GM19395 (cell line): ENCODE measurements around the gene SLC49A4.

Experiments used
- ATAC-seq: cut with Tn5 transposase; IDR thresholded peaks from one replicate; pipeline ENCODE4 v1.9.1; 2021; ENCODE audit warnings: mild to moderate bottlenecking, moderate library complexity; ENCODE audit not compliant: unreplicated experiment

The SLC49A4 gene

GRCh38 chr3:122898298-122898697, 103.4 kb downstream of the SLC49A4 start:
- ATAC-seq: no peak

GRCh38 chr3:122902326-122902725, 107.5 kb downstream of the SLC49A4 start:
- no peak for ATAC-seq

DNA sequence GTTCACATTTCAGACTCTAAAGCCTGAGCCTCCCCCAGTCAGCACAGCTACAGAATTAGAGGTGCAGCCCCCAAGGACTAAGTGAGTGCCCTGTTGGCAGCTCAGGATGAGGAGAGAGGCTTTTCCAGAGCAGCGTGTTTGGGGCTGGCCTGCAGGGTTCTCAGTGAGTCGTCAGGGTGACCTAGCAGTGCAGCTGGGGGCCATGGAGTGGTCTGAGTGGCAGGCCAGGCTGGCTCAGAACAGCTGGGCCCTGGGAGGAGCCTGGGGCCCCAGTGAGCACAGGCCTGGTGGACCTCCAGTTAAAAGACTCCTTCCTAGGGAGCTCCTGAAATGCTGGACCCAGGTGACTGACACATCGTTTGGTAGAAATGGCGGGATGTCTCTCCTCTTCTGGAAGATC, 108.3 kb downstream of the SLC49A4 start:
- ATAC-seq: no peak

DNA sequence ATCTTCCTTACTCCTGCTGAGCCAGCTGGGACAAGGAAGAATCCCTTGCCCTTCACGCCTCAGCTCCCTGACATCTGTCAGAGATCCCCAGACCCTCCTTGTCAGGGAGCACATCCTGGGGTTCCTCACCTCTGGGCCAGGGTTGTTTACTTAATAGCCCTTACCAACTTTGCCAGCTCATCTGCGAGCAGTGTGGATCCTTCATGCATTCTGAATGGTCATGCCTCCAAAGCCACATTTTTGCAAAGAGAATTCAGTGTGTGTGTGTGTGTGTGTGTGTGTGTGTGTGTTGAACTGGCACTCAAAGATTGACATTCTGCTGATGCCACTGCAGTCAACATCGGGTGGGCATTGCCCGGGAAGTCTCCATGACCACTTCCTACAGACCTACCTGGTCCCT, 112.6 kb downstream of the SLC49A4 start:
- no peak for ATAC-seq

GRCh38 chr3:122908251-122908650, 113.4 kb downstream of the SLC49A4 start:
- ATAC-seq: no peak

DNA sequence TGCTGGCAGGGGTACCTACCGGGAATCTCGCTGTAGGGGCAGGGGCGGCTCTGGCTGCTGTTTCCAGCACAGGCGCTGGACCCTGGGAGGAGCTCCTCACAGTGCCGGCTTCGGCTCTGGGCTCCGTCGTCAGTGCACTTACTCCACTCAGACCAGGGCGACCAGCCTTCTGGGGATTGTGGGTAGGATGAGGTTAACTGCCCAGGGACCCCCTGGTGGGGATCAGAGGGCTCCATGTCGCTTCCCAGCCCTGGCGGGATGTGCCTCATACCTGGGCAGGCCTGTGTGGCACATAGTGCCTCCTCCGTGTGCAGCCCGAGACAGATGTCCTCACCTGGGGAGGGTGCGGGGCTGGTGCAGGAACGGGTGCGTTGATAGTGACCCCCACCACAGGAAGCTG, 117.0 kb downstream of the SLC49A4 start:
- no peak for ATAC-seq

DNA sequence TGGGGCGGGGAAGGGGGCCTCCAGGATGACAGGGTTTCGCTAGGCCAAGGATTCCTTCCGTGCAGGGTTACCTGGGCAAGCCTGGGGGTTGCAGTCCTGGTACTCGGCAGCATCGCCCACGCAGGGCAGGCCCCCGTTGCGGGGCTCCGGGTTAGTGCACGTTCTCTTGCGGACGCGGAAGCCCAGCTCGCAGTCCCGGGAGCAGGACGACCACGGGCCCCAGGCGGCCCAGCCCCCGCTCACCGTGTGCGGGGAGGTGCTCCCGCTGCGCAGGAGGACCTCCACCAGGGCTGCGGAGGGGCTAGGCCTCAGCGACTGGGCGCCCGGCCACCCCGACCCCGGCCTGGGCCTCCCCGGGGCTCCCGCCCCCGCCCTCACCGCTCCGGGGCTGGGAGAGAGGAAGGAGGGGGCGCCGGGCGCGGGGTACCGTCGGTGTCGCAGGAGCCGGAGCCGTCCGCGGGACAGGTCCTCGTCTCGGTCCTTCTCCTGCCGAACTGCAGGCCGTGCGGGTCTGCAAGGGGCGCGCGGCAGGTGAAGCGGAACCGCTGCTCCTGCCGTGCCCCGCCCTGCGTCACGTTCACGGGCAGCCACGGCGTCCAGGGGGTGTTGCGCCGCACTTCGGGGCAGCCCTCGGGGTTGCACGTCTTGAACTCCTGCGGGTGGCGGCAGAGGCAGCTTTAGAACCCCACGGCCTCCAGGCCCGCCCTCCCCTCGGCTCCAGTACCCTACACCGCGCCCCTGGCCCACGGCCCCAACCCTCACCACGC, 118.1 kb downstream of the SLC49A4 start:
- no peak for ATAC-seq

- ATAC-seq: no peak
Measured at GRCh38 chr3:122913539-122914100, 118.8 kb downstream of the SLC49A4 start.

DNA sequence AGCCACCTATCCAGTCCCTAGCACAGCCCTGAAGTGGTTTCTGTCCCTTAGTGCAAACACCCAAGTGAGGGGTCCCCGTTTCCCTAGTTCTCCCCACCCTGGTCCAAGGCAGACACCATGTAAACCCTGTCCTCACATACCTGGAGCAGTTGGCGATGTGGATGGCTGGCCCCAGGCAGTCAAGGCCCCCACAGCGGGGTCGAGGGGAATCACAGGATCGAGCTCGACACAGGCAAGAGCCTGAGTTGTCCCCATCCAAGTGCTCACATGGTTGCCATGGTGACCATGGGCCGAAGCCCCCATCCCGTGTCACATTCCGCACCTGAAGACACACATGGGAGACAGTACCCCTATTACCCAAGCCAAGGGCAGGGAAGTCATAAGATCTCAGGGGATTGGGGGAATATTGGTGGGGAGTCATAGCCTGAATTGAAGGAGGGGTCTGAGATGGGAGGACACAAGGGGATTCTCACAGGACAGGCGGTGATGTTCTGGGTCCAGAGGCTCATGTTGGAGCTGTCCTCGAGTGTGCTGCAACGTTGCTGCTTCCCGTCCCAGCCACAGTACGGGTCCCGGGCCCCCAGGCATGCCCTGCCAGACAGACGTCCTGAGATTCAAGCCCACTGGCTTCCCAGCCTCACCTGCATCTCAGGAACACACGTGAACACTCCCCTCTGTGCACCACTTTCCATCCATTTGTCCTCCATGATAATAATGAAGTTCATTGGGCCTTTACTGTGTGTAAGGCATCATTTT, 120.6 kb downstream of the SLC49A4 start:
- ATAC-seq: no peak

DNA sequence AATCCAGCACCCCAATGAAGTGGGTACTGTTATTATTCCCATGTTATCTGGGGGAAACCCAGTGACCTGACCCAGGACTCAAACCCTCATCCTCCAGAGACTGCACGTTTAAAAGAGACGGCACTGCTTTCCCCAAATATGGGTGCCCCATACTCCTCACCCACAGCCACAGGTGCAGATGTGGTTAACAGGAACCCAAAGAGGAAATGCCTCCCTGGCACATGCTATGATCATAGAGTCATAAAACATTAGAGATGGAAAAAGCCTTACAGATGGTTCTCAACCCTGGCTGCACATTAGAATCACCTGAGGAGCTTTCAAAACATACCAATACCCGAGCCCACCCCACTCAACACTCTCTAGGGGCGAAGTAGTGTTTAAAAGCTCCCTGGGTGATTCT, 121.2 kb downstream of the SLC49A4 start:
- no peak for ATAC-seq

DNA sequence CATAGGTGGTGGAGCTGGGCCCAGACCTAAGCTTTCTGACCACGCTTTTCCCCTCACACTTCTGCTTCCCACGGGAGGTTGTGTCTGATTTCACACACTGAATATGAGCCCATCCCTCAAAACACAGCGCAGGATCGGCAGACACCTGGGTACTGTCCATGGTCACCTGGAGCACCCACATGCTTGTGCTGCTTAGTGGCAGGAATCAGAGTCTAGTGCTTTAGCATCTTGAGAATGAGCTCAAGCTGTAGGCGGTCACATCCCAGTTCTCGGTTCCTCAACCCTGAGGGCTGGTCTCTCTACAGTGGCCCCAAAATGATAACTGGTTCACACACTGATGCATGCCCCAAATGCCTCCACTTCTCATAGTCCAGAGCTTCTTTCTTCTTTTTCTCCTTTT, 121.7 kb downstream of the SLC49A4 start:
- no peak for ATAC-seq

DNA sequence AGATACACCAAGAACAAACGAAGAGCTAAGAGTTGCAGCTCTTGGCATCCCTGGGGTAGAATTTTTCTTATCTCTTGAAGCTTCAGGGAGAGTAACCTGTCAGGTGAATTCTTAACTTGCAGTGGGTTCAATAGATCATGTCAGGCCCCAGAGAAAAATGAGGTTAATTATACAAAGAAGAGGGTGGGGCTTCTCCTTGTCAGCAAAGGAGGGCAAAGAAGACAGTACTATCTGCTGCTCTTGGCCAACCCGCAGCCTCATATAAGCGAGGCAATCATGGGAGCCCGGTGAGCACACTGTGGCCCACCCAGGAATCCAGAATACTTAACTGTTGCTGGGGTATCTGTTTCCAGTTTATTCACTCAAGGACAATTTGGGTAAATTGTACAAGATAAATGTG, 122.5 kb downstream of the SLC49A4 start:
- ATAC-seq: no peak

GRCh38 chr3:122918576-122919290, 123.9 kb downstream of the SLC49A4 start:
- ATAC-seq: no peak

- no peak for ATAC-seq
Measured at GRCh38 chr3:122919291-122919610, 124.4 kb downstream of the SLC49A4 start.

- ATAC-seq: no peak
Measured at GRCh38 chr3:122920986-122921385, 126.1 kb downstream of the SLC49A4 start.

GRCh38 chr3:122921791-122922651, 127.2 kb downstream of the SLC49A4 start:
- ATAC-seq: no peak

- no peak for ATAC-seq
Measured at GRCh38 chr3:122923611-122924010, 128.7 kb downstream of the SLC49A4 start.

DNA sequence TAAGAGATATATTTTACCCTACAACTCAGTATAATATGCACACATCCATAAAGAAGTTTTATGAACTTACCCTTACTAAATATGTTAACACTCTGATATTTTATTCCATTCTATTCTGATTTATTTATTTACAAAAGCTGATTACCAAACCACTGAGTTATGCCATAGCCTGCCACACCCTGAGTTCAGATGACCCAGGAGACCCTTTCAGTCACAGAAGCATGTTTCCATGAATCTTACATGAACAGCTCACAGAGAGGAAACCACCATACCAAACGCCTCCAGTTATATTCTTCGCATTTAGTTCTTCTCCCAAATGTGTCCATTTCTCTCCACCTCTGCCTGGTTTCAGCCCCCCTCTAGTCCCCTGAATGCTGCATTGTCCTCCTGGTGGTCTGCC, 129.2 kb downstream of the SLC49A4 start:
- no peak for ATAC-seq

GRCh38 chr3:122925756-122926155, 130.9 kb downstream of the SLC49A4 start:
- ATAC-seq: no peak

GRCh38 chr3:122926322-122926721, 131.5 kb downstream of the SLC49A4 start:
- ATAC-seq: no peak

DNA sequence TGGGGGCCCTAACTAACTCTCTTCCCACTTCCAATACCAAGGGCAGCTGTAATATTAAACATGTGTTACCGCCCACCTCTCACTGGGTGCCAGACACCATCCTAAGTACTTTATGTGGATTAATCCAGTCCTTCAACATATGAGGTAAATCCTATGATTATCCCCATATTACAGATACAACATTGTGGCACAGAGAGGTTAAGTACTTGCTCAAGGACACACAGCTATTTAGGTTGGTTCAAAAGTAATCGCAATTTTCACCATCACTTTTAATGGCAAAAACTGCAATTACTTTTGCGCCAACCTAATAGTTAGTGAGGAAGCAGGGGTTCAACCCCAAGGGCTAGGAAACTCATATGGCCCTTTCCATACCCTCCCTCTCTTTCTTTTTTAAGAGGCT, 131.9 kb downstream of the SLC49A4 start:
- ATAC-seq: no peak
